ENCODE results near the gene TRAPPC11.

GRCh38 chr4:183670251-183670650, 11.2 kb downstream of the TRAPPC11 start:
- TF ChIP-seq CTCF (IDR thresholded peaks at IDR 0.05) (no peak), POLR2A (IDR thresholded peaks at IDR 0.05) (no peak)
